HEK293 (cell line): ENCODE results near the gene SETD1A.

Source experiments
- SETDB1 ChIP-seq: IDR thresholded peaks from one replicate; pipeline ENCODE4 v1.6.1; 2017; ENCODE audit warnings: mild to moderate bottlenecking, low read length, moderate library complexity, mixed read lengths; ENCODE audit not compliant: insufficient read length
- ZNF324 ChIP-seq: fragments of 450-650 bp; formaldehyde crosslinking; IDR thresholded peaks from 2 replicates; pipeline ENCODE4 v1.5.1; 2016; ENCODE audit warnings: missing biosample characterization, missing genetic modification characterization
- ZNF473 ChIP-seq: fragments of 450-650 bp; formaldehyde crosslinking; IDR thresholded peaks from 2 replicates; pipeline ENCODE4 v1.5.1; 2017; ENCODE audit warnings: missing biosample characterization, missing genetic modification characterization
- ZNF558 ChIP-seq: fragments of 450-650 bp; formaldehyde crosslinking; IDR thresholded peaks from 2 replicates; pipeline ENCODE4 v1.5.1; 2016; ENCODE audit warnings: missing biosample characterization, missing genetic modification characterization
- ZNF747 ChIP-seq: fragments of 450-650 bp; formaldehyde crosslinking; IDR thresholded peaks from 2 replicates; pipeline ENCODE4 v1.5.1; 2016; ENCODE audit warnings: missing biosample characterization, missing genetic modification characterization
- ZNF777 ChIP-seq: fragments of 450-650 bp; formaldehyde crosslinking; IDR thresholded peaks from 2 replicates; pipeline ENCODE4 v1.5.1; 2017; ENCODE audit warnings: missing biosample characterization, missing genetic modification characterization, borderline replicate concordance
- TF ChIP-seq, protein P1 (sequence below): fragments of 450-650 bp; formaldehyde crosslinking; IDR thresholded peaks from 2 replicates; pipeline ENCODE4 v1.5.1; 2016; ENCODE audit warnings: missing biosample characterization, missing genetic modification characterization
- TF ChIP-seq, protein P2 (sequence below): fragments of 450-650 bp; formaldehyde crosslinking; conservative IDR thresholded peaks from 2 replicates; pipeline ENCODE4 v1.5.1; 2016; ENCODE audit warnings: low read depth, missing biosample characterization, missing genetic modification characterization
- TF ChIP-seq, protein P3 (sequence below): fragments of 450-650 bp; formaldehyde crosslinking; IDR thresholded peaks from 2 replicates; pipeline ENCODE4 v1.5.1; 2017; ENCODE audit warnings: missing biosample characterization, missing genetic modification characterization
- TF ChIP-seq, protein P4 (sequence below): fragments of 450-650 bp; formaldehyde crosslinking; IDR thresholded peaks from 2 replicates; pipeline ENCODE4 v1.5.1; 2016; ENCODE audit warnings: missing biosample characterization, missing genetic modification characterization
- TF ChIP-seq, protein P5 (sequence below): fragments of 450-650 bp; formaldehyde crosslinking; IDR thresholded peaks from 2 replicates; pipeline ENCODE4 v1.5.1; 2016; ENCODE audit warnings: missing biosample characterization, missing genetic modification characterization

GRCh38 chr16:31002250-31002700, 44.7 kb downstream of the SETD1A start:
- no peak for TF ChIP-seq ZNF747 (tag by site-specific recombination)
- TF ChIP-seq SETDB1 = no peak
- TF ChIP-seq, protein P1, sequence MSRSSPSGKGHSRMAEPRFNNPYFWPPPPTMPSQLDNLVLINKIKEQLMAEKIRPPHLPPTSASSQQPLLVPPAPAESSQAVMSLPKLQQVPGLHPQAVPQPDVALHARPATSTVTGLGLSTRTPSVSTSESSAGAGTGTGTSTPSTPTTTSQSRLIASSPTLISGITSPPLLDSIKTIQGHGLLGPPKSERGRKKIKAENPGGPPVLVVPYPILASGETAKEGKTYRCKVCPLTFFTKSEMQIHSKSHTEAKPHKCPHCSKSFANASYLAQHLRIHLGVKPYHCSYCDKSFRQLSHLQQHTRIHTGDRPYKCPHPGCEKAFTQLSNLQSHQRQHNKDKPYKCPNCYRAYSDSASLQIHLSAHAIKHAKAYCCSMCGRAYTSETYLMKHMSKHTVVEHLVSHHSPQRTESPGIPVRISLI = no peak
- TF ChIP-seq, protein P2, sequence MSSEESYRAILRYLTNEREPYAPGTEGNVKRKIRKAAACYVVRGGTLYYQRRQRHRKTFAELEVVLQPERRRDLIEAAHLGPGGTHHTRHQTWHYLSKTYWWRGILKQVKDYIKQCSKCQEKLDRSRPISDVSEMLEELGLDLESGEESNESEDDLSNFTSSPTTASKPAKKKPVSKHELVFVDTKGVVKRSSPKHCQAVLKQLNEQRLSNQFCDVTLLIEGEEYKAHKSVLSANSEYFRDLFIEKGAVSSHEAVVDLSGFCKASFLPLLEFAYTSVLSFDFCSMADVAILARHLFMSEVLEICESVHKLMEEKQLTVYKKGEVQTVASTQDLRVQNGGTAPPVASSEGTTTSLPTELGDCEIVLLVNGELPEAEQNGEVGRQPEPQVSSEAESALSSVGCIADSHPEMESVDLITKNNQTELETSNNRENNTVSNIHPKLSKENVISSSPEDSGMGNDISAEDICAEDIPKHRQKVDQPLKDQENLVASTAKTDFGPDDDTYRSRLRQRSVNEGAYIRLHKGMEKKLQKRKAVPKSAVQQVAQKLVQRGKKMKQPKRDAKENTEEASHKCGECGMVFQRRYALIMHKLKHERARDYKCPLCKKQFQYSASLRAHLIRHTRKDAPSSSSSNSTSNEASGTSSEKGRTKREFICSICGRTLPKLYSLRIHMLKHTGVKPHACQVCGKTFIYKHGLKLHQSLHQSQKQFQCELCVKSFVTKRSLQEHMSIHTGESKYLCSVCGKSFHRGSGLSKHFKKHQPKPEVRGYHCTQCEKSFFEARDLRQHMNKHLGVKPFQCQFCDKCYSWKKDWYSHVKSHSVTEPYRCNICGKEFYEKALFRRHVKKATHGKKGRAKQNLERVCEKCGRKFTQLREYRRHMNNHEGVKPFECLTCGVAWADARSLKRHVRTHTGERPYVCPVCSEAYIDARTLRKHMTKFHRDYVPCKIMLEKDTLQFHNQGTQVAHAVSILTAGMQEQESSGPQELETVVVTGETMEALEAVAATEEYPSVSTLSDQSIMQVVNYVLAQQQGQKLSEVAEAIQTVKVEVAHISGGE (tag by site-specific recombination) = no peak
- TF ChIP-seq, protein P3, sequence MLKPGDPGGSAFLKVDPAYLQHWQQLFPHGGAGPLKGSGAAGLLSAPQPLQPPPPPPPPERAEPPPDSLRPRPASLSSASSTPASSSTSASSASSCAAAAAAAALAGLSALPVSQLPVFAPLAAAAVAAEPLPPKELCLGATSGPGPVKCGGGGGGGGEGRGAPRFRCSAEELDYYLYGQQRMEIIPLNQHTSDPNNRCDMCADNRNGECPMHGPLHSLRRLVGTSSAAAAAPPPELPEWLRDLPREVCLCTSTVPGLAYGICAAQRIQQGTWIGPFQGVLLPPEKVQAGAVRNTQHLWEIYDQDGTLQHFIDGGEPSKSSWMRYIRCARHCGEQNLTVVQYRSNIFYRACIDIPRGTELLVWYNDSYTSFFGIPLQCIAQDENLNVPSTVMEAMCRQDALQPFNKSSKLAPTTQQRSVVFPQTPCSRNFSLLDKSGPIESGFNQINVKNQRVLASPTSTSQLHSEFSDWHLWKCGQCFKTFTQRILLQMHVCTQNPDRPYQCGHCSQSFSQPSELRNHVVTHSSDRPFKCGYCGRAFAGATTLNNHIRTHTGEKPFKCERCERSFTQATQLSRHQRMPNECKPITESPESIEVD = no peak
- TF ChIP-seq, protein P4, sequence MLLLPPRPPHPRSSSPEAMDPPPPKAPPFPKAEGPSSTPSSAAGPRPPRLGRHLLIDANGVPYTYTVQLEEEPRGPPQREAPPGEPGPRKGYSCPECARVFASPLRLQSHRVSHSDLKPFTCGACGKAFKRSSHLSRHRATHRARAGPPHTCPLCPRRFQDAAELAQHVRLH (tag by site-specific recombination) = no peak
- TF ChIP-seq ZNF473 = no peak
- TF ChIP-seq ZNF558 (tag by site-specific recombination) = no peak
- TF ChIP-seq, protein P5, sequence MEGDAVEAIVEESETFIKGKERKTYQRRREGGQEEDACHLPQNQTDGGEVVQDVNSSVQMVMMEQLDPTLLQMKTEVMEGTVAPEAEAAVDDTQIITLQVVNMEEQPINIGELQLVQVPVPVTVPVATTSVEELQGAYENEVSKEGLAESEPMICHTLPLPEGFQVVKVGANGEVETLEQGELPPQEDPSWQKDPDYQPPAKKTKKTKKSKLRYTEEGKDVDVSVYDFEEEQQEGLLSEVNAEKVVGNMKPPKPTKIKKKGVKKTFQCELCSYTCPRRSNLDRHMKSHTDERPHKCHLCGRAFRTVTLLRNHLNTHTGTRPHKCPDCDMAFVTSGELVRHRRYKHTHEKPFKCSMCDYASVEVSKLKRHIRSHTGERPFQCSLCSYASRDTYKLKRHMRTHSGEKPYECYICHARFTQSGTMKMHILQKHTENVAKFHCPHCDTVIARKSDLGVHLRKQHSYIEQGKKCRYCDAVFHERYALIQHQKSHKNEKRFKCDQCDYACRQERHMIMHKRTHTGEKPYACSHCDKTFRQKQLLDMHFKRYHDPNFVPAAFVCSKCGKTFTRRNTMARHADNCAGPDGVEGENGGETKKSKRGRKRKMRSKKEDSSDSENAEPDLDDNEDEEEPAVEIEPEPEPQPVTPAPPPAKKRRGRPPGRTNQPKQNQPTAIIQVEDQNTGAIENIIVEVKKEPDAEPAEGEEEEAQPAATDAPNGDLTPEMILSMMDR = no peak
- TF ChIP-seq ZNF324 (tag by site-specific recombination) = no peak
- TF ChIP-seq ZNF777 (tag by site-specific recombination) = no peak
